Measurements from ENCODE around the gene ABHD17C. TPM values are rescaled to one million over a fixed set of nuclear protein-coding genes. Genes with fewer than 3 reads are reported as not detected.

The ABHD17C gene
- 2.4 and 7.5 TPM in 2 replicates for total RNA-seq

GRCh38 chr15:80695099-80695910, at the start of gene ABHD17C:
ABHD17C (plus strand) TSS chr15:80695310; CDS start chr15:80695430, 120 bp downstream.

GRCh38 chr15:80778964-80779657, 84.0 kb downstream of the ABHD17C start, which contains the start of gene CEMIP:
CEMIP (plus strand) TSS chr15:80779370; CDS start chr15:80873880, 94,510 bp downstream.

Other genes with a start within 250 kb of the ABHD17C start
- gene CEMIP, start 84.1 kb downstream of the ABHD17C start, total RNA-seq: 0.32 and 0.50 TPM in 2 replicates